Stimulated activated naive CD8-positive, alpha-beta T cell treated with anti-CD3 and anti-CD28 coated beads, Interleukin-15, amount 100 ng/mL, for 72 hours (primary cell): ENCODE results near the gene AGO3.
"Not testable (repeated sequence)": the region's sequence is repeated elsewhere in the genome, so short reads cannot be mapped to it uniquely, and the experiment has no call there.

Source experiments
- ATAC-seq: fragments of 150-1000 bp; cut with Tn5 transposase; 2 replicates; pipeline ENCODE4 v1.10.0; 2021; ENCODE audit warnings: mild to moderate bottlenecking, moderate library complexity
- DNase-seq, 2 donors: peaks; one replicate each; pipeline ENCODE4 v3.0.0; 2021 to 2022
- H3K27ac Mint-ChIP-seq, 2 donors: one replicate each; pipeline ENCODE4 v1.8.0; 2022; ENCODE audit warnings: mild to moderate bottlenecking in 2 of 2, mixed read lengths in 2 of 2, moderate library complexity in 2 of 2
- H3K27me3 Mint-ChIP-seq: one replicate; pipeline ENCODE4 v1.8.0; 2022; ENCODE audit warnings: mixed read lengths
- H3K4me1 Mint-ChIP-seq: one replicate; pipeline ENCODE4 v1.8.0; 2022; ENCODE audit warnings: mild to moderate bottlenecking, mixed read lengths
- H3K4me3 Mint-ChIP-seq, 2 donors: one replicate each; pipeline ENCODE4 v1.8.0; 2022; ENCODE audit warnings: mild to moderate bottlenecking in 2 of 2, mixed read lengths in 2 of 2, moderate library complexity in 1 of 2
- H3K9me3 Mint-ChIP-seq, 2 donors: one replicate each; pipeline ENCODE4 v1.8.0; 2022; ENCODE audit warnings: mixed read lengths in 2 of 2

Gene AGO3

DNA sequence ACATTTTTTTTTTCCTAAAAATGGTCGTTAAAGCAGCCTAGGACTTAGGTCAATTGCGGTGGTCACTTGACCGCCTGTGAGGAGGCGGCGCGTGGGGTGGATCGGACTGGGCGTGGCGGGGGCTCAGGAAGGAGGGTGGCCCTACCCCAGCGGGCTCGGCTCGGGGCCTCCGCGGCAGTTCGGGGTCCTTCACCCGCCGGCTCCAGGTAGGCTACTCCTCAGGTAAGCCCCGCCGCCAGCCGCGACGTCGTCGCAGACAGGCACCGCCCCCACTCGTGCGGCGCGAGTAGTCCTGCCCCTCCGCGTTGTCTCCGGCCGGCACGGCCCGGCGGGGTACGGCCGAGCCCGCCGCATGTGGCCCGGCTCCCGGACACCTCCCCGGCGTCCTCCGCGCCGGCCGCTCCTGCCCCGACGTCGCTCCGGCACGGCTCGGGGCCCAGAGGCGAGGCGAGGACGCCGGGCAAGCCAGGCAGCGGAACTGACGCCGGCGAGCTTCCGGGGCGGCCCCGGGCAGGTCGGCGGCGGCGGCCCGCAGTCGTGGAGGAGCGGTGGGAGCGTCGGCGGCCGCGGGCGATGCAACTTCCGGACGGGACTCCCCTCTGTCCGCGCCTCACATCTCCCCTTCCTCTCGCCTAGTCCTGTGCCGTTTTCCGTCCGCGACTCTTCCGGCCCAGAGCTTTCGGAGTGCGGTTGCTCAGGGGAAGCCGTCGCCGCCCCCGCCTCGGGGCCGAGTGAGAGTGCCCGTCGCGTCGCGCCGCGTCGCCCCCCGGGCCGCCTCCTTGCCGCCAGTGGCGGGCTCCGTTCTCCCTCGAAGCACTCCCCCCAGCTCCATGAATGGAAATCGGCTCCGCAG lies at the start of gene AGO3:
Gene AGO3 (plus strand): TSS at position 513 of the 853 bp plus-strand sequence. CDS start 322 bp downstream, at position 835.
- no peaks in the 10 kb centered on the region for H3K27me3 Mint-ChIP-seq
- peak within 1 kb of the TSS; percentile 96 to 97 for H3K4me3 Mint-ChIP-seq
- peak; percentile 93 to 94 for DNase-seq
- H3K4me1 Mint-ChIP-seq = peaks cover 38% of the 10 kb centered on the region
- no peaks in the 10 kb centered on the region for H3K9me3 Mint-ChIP-seq
- H3K27ac Mint-ChIP-seq = peak within 1 kb of the TSS; percentile 98 to 99
- peak; percentile 96 for ATAC-seq

DNA sequence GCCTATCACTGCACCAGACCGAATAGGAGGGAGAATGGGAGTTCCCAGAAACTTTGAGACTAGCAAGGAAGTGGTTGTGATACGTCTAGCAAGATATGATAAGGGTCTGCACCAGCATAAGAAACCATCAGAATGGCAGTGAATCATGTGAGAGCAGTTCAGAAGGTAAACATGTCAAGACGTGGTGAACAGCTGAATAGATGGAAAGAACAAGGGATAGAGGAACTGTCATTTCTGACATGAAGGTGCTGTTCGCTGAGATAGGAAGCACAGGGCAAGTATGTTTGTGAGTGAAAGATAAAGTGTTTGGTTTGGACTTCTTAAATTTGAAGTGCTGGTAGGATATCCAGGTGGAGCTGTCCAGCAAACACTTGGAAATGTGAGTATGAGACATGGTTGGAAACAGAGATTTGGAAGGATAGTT lies 49.0 kb upstream of the AGO3 start:
- H3K27ac Mint-ChIP-seq = no peak overlapping the region
- no peaks in the 10 kb centered on the region for H3K27me3 Mint-ChIP-seq
- ATAC-seq (no peak), DNase-seq (no peak)
- H3K4me1 Mint-ChIP-seq = peaks cover 39% of the 10 kb centered on the region
- H3K9me3 Mint-ChIP-seq = no peaks in the 10 kb centered on the region
- H3K4me3 Mint-ChIP-seq = no peak overlapping the region

DNA sequence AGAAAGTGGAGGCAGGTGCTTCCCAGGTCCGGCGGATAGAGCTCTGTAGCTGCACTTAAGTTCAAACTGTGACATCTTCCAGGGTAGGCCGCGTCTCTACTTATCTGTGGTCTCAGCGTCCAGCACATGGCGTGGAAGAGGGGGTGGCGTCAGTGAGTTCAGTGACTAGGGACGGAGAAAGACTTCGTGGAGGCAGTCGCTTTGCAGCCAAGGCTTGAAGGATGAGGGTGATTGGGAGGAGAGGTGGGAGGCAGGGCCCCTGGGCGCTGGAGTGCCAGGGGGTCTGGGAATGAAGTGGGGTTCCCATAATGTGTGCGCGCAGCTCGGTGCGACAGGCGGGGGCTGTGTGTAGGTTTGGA lies 48.3 kb upstream of the AGO3 start:
- DNase-seq (no peak), ATAC-seq (no peak)
- Mint-ChIP-seq H3K27me3 (no peaks in the 10 kb centered on the region), H3K4me1 (peaks cover 46% of the 10 kb centered on the region), H3K27ac (peak overlapping the region in 1 of 2 donors; percentile 20), H3K4me3 (peak overlapping the region; percentile 60 to 100), H3K9me3 (no peaks in the 10 kb centered on the region)

DNA sequence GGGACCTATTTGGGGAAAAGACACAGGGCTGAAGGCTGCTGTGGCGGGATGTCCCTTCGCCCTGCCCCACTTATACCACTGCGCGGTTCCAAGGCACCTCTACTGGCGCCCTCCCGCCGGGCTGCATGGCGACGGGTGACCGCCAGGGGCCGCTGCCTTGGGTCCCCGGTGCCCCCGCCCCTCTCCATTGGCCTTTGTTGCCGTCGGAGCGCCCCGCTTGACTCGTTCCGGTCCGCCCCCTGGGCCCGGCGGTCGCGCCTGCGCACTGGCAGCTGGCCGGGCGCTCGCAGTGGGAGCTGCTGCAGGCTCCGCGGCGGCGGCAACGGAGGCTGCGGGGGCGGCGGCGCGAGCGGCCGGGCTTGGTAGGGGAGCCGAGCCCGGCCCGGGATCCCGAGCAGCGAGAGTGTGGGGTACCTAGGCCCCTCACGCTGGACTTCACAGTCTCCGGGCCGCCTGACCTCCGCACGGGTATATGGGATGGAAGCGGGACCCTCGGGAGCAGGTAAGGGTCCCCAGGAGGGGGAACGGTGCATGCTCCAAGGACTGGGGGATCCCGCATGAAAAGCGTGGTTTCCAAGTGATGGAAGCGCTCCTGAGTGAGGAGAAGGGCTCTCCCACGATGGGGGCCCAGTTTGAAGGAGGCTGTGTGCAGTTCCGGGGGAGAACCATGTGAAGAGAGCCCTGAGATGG lies 47.8 kb upstream of the AGO3 start, which contains the start of gene AGO1:
Gene AGO1 (plus strand): TSS at position 265 of the 690 bp plus-strand sequence. CDS start 213 bp downstream, at position 478.
- H3K27ac Mint-ChIP-seq = peak within 1 kb of the TSS; percentile 97
- H3K4me3 Mint-ChIP-seq = peak within 1 kb of the TSS; percentile 99 to 100
- H3K9me3 Mint-ChIP-seq = no peaks in the 10 kb centered on the region
- ATAC-seq (peak; percentile 98), DNase-seq (peak; percentile 98 to 99)
- peaks cover 50% of the 10 kb centered on the region for H3K4me1 Mint-ChIP-seq
- no peaks in the 10 kb centered on the region for H3K27me3 Mint-ChIP-seq

DNA sequence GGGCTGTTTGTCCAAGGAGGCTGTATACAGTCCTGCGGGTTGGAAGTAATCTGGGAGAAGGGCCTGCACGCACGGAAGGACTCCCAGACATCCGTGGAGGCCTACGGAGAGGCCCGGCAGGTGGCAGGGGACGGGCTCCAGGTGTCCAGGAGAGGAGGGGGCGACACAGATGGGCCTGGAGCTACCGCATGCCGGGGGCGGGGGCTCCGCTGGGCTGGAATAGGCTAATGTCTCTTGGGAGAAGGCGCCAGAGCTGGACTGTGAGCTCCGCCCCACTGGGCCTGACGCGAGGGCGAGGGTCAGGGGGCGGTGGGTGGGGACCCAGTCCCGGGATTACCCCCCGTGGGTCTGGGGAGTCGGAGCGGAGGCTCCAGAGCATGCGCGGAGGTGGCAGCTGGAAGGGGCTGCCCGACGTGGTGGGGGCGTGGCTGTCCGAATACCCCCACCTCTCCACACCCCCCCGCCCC lies 47.2 kb upstream of the AGO3 start:
- ATAC-seq = peak; percentile 6
- H3K4me3 Mint-ChIP-seq = peak overlapping the region; percentile 99 to 100

DNA sequence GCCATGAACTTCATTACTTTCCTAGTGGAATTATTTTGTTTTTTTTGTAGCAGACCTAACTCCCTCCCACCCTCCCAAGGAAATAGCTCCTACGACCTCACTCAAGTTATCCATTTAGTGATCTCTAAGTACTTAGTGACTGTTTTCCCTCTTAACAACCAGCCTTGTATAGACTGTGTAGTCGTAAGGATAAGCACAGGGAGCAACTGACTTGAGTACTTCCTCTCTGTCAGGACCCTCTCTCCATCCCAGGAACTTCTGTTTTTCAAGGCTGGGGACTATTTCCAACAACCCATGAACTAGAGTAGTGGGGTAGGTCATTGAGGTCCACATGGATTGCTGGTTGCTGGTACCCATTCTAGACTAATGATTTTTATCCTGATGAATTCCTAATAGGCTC lies 46.0 kb upstream of the AGO3 start:
- Mint-ChIP-seq H3K4me3 (peak overlapping the region in 1 of 2 donors; percentile 8), H3K4me1 (peaks cover 50% of the 10 kb centered on the region)
- no peak for DNase-seq

More for the DNA sequence above, 47.2 kb upstream of the AGO3 start:
- Mint-ChIP-seq H3K9me3 (no peaks in the 10 kb centered on the region), H3K27ac (peak overlapping the region; percentile 97), H3K27me3 (no peaks in the 10 kb centered on the region), H3K4me1 (peaks cover 50% of the 10 kb centered on the region)
- DNase-seq = peak; percentile 25 to 50

DNA sequence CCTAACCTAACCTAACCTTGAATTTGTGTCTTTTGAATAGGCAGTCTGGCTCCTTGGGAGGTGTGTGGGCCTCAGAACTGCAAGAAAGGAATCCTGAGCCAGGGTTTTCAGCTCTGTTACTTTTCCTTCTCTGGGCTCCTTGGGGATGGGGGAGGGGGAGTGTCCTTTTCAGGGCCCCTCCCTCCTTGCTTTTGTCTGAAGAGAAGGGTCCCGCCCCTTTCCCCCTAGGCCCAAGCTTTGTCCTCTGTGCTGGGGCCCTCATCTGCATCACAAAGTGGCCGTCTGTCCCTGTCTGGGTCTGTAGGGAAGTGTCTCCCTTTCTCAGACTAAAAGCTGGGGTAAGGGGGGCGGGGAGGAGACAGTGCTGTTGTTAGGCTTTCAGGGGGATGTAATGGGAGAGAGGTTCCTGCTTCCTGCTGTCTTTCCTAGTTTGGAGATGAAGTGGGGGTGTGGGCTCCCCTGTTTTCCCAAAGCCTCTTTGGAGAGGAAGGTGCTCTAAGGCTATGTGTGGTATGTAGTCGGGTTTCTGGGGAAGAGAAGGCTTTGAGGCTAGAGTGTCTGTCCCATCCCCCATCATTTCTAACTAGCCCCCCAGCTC lies 44.8 kb upstream of the AGO3 start:
- H3K27ac Mint-ChIP-seq = peak overlapping the region in 1 of 2 donors; percentile 74
- peaks cover 50% of the 10 kb centered on the region for H3K4me1 Mint-ChIP-seq
- no peaks in the 10 kb centered on the region for H3K9me3 Mint-ChIP-seq
- H3K27me3 Mint-ChIP-seq = no peaks in the 10 kb centered on the region
- ATAC-seq (no peak), DNase-seq (no peak)
- H3K4me3 Mint-ChIP-seq = peak overlapping the region in 1 of 2 donors; percentile 8

More for the DNA sequence above, 46.0 kb upstream of the AGO3 start:
- Mint-ChIP-seq H3K27ac (no peak overlapping the region), H3K9me3 (no peaks in the 10 kb centered on the region), H3K27me3 (no peaks in the 10 kb centered on the region)
- ATAC-seq = no peak

DNA sequence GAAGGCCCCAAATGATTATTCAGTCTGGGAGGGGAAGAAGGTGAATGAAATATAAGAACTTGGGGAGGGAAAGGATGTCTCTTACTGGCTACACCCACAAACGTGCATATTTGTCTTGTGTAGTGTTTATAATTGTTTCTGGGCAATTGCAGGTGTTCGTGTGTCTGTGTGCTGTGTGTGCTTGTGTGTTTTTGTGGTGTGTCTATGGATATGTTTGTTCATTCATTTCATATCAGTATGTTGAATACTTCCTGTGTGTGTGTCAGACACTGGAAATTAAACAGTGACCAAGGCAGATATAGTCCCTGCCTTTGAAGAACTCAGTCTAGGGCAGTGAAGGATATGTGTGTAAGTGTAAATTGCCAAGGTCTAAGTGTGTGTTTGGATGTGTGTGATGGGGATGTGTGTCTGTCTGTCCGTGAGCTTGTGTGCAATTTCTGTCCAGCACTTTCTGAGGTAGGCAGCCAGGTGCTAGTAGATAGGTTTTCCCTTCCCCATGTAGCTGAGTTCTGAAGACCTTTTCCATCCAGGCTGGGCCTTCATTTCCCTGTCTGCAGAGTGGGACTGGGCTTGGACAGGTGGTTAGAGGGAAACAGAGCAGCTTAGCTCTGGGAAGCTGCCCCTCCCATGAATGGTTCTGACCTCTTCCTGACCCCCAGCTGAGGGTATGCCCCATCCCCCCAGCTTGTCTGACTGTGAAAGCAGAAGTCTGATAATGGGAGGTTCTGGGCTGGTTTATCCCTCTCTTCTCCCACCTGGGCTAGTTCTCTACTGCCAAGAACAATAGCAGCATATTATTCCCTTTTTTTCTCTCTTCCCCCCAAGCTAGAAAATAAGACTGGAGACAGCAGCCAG lies 44.1 kb upstream of the AGO3 start:
- peak overlapping the region in 1 of 2 donors; percentile 30 for H3K27ac Mint-ChIP-seq

DNA sequence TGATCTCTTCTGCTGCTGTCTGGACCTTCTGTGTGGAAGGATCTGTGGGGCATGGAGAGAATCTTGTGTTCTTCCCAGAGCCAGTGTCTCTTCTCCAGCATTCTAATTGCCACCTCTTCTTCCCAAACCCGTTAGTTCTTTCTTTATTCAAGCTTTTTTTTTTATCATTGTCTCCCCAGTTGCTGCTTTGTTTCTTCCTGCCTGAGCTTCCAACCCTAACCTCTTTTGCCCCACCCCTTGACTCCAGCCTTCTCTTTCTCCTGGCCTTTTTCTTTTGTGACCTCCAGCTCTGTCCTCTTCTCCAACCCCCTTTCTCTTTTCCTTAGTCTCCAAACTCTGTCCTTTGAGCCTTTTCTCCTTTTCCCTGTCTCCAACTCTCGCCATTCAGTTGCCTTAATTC lies 43.4 kb upstream of the AGO3 start:
- no peak overlapping the region for H3K4me3 Mint-ChIP-seq
- no peaks in the 10 kb centered on the region for H3K27me3 Mint-ChIP-seq
- peaks cover 41% of the 10 kb centered on the region for H3K4me1 Mint-ChIP-seq
- no peak for ATAC-seq
- no peak for DNase-seq
- no peaks in the 10 kb centered on the region for H3K9me3 Mint-ChIP-seq
- H3K27ac Mint-ChIP-seq = peak overlapping the region in 1 of 2 donors; percentile 59

More for the DNA sequence above, 44.1 kb upstream of the AGO3 start:
- DNase-seq (no peak), ATAC-seq (no peak)
- Mint-ChIP-seq H3K9me3 (no peaks in the 10 kb centered on the region), H3K4me3 (no peak overlapping the region), H3K4me1 (peaks cover 48% of the 10 kb centered on the region), H3K27me3 (no peaks in the 10 kb centered on the region)

DNA sequence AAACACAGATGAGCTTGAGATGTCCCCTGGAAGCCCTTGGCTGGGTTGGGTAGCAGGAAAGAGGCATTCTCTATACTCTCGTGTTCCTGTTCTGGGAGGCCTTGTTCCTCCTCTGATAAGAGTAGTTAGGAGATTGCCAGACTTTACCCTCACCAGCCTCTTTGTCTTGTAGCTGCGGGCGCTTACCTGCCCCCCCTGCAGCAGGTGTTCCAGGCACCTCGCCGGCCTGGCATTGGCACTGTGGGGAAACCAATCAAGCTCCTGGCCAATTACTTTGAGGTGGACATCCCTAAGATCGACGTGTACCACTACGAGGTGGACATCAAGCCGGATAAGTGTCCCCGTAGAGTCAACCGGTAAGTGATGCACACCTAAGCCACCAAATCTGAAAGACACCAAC lies 42.6 kb upstream of the AGO3 start:
- H3K27ac Mint-ChIP-seq = no peak overlapping the region
- H3K27me3 Mint-ChIP-seq = no peaks in the 10 kb centered on the region
- DNase-seq = no peak
- H3K4me3 Mint-ChIP-seq = no peak overlapping the region
- peaks cover 36% of the 10 kb centered on the region for H3K4me1 Mint-ChIP-seq
- no peak for ATAC-seq
- no peaks in the 10 kb centered on the region for H3K9me3 Mint-ChIP-seq

DNA sequence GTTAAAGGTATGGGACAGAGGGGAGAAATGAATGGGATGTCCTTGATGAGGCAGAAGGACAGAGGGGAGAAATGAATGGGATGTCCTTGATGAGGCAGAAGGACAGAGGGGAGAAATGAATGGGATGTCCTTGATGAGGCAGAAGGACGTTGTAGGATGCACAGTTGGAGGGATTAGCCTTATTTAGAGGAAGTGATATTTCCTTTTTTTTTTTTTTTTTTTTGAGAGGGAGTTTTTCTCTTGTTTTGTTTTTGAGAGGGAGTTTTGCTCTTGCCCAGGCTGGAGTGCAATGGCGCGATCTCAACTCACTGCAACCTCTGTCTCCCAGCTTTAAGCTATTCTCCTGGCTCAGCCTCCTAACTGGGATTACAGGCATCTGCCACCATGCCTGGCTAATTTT lies 41.9 kb upstream of the AGO3 start:
- not testable (repeated sequence) for H3K9me3 Mint-ChIP-seq, DNase-seq, ATAC-seq, H3K4me3 Mint-ChIP-seq, H3K27me3 Mint-ChIP-seq, H3K27ac Mint-ChIP-seq
- H3K4me1 Mint-ChIP-seq = peaks cover 35% of the 10 kb centered on the region

DNA sequence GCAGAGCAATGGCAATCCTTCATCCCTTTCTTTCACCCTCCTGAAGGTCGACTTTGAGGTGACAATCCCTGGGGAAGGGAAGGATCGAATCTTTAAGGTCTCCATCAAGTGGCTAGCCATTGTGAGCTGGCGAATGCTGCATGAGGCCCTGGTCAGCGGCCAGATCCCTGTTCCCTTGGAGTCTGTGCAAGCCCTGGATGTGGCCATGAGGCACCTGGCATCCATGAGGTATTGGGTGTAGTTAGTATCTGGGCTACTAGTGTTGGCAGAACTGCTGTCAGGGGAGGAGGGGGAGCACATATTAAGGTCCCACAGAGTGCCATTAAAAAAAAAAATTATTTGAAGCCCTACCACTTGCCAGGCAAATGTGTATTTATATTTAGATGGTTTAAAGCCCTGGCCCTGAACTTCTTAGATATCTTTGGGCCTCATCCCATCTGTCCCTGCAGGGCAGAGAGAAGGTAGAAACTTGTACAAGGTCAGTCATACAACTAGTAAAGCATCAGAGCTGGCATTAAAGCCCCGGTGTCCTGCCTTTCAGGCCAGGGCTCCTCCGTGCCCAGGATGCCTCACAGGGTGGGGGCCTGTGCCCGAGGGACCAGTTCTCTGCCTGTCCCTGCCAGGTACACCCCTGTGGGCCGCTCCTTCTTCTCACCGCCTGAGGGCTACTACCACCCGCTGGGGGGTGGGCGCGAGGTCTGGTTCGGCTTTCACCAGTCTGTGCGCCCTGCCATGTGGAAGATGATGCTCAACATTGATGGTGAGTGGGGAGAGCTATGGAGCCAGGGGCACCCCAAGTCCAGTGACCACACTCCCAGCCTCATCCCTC lies 37.6 kb upstream of the AGO3 start:
- no peak for DNase-seq
- no peaks in the 10 kb centered on the region for H3K9me3 Mint-ChIP-seq
- H3K4me3 Mint-ChIP-seq = no peak overlapping the region
- H3K4me1 Mint-ChIP-seq = peaks cover 6% of the 10 kb centered on the region
- no peak for ATAC-seq
- peak overlapping the region in 1 of 2 donors; percentile 52 for H3K27ac Mint-ChIP-seq
- H3K27me3 Mint-ChIP-seq = no peaks in the 10 kb centered on the region

DNA sequence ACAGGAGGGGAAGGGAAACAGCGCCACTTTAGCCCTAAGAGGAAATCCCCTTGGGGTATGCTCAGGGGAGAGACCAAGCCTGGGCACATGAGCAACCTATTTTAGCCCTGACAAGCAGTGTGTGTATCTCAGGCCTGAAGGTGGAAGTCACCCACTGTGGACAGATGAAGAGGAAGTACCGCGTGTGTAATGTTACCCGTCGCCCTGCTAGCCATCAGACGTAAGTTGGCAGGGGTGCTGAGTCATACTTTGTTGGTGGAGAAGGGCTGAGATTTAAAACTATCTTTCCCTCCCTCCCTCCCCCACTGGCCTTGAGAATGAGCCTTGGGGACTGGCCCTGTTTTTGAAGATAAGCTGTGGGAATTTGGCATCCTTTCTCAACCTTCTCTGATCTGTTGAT lies 36.7 kb upstream of the AGO3 start:
- Mint-ChIP-seq H3K27me3 (no peaks in the 10 kb centered on the region), H3K27ac (peak overlapping the region in 1 of 2 donors; percentile 53), H3K9me3 (no peaks in the 10 kb centered on the region), H3K4me1 (peaks cover 6% of the 10 kb centered on the region), H3K4me3 (no peak overlapping the region)
- no peak for ATAC-seq
- no peak for DNase-seq

DNA sequence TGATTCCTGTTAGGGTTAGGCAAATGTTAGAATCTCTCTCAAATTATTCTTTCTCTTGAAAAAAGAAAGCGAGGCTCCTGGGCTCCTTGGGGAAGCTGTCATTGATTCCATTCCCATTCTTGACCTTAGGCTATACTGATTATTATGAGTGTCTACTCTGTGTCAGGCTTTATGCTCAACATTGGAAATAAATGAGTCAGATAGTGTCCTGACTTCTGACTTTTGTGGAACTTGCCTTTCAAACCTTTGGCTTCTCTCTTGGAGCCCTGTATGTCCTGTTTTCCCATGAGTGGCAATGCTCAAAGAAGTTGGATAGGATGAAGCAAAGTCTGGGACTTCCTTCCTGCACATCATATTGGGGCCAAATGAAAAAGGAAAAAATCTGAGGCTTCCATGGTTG lies 36.2 kb upstream of the AGO3 start:
- Mint-ChIP-seq H3K4me3 (no peak overlapping the region), H3K9me3 (no peaks in the 10 kb centered on the region), H3K27me3 (no peaks in the 10 kb centered on the region), H3K4me1 (peaks cover 6% of the 10 kb centered on the region), H3K27ac (peak overlapping the region in 1 of 2 donors; percentile 36)
- no peak for ATAC-seq
- DNase-seq = no peak
